Hypothalamus (tissue), 51 donors: ENCODE measurements around the gene HRH2.

Experiments
- DNase-seq, 51 donors: peaks; one replicate each; lab custom pipeline; 2025; lab: John Stamatoyannopoulos, UW

Gene HRH2

GRCh38 chr5:175690586-175690985 is 32.7 kb downstream of the HRH2 start:
- DNase-seq = no peak

GRCh38 chr5:175691761-175692160 is 33.9 kb downstream of the HRH2 start:
- no peak for DNase-seq

- peak in 1 of 51 donors; percentile 70 for DNase-seq
These were observed 34.5 kb downstream of the HRH2 start for GRCh38 chr5:175692235-175692995.

GRCh38 chr5:175692996-175693710 is 35.3 kb downstream of the HRH2 start:
- peak in 2 of 51 donors; percentile 48 to 70 for DNase-seq

GRCh38 chr5:175693741-175694140 is 35.9 kb downstream of the HRH2 start:
- DNase-seq = no peak

GRCh38 chr5:175694371-175695160 is 36.7 kb downstream of the HRH2 start:
- peak in 4 of 51 donors; percentile 12 to 38 (median 18) for DNase-seq

- no peak for DNase-seq
These were observed 37.6 kb downstream of the HRH2 start for GRCh38 chr5:175695161-175696126.

- DNase-seq = peak in 23 of 51 donors; percentile 9 to 49 (median 29)
These were observed 38.4 kb downstream of the HRH2 start for GRCh38 chr5:175696139-175696854.

GRCh38 chr5:175696855-175697198 is 39.0 kb downstream of the HRH2 start:
- no peak for DNase-seq

GRCh38 chr5:175697846-175698245 is 40.0 kb downstream of the HRH2 start:
- no peak for DNase-seq

GRCh38 chr5:175698401-175699115 is 40.7 kb downstream of the HRH2 start:
- peak in 1 of 51 donors; percentile 27 for DNase-seq

GRCh38 chr5:175700991-175701390 is 43.1 kb downstream of the HRH2 start:
- DNase-seq = no peak

- DNase-seq = no peak
These were observed 43.9 kb downstream of the HRH2 start for GRCh38 chr5:175701797-175702196.

- no peak for DNase-seq
These were observed 48.6 kb downstream of the HRH2 start for GRCh38 chr5:175706499-175706898.

- no peak for DNase-seq
These were observed 50.0 kb downstream of the HRH2 start for GRCh38 chr5:175707751-175708375.

GRCh38 chr5:175709276-175709781 is 51.5 kb downstream of the HRH2 start:
- peak in 1 of 51 donors; percentile 9 for DNase-seq

GRCh38 chr5:175710326-175710725 is 52.5 kb downstream of the HRH2 start:
- DNase-seq = no peak

GRCh38 chr5:175711031-175711430 is 53.2 kb downstream of the HRH2 start:
- no peak for DNase-seq
